ENCODE results near the gene SERP2. TPM values are rescaled to one million over a fixed set of nuclear protein-coding genes. Genes with fewer than 3 reads are reported as not detected.

Gene SERP2
- total RNA-seq, 1 donor from 2014 or later: 0.24 TPM

GRCh38 chr13:44403461-44404056, 29.9 kb downstream of the SERP2 start:
- no peaks in the 10 kb centered on the region for H3K9me3 Mint-ChIP-seq
- no peak for ATAC-seq (ENCODE audit: low read depth)
- no peaks in the 10 kb centered on the region for H3K36me3 Mint-ChIP-seq (ENCODE audit: low read depth)
- TF ChIP-seq, protein P1, sequence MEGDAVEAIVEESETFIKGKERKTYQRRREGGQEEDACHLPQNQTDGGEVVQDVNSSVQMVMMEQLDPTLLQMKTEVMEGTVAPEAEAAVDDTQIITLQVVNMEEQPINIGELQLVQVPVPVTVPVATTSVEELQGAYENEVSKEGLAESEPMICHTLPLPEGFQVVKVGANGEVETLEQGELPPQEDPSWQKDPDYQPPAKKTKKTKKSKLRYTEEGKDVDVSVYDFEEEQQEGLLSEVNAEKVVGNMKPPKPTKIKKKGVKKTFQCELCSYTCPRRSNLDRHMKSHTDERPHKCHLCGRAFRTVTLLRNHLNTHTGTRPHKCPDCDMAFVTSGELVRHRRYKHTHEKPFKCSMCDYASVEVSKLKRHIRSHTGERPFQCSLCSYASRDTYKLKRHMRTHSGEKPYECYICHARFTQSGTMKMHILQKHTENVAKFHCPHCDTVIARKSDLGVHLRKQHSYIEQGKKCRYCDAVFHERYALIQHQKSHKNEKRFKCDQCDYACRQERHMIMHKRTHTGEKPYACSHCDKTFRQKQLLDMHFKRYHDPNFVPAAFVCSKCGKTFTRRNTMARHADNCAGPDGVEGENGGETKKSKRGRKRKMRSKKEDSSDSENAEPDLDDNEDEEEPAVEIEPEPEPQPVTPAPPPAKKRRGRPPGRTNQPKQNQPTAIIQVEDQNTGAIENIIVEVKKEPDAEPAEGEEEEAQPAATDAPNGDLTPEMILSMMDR (IDR thresholded peaks at IDR 0.05): no peak
- ChIA-PET CTCF (no interaction called here), POLR2A (no interaction called here)
- intact Hi-C loops (cut with micrococcal nuclease): no loop called here
- no peak overlapping the region for H3K4me3 Mint-ChIP-seq
- H3K27ac Mint-ChIP-seq: no peak overlapping the region
- peaks cover 15% of the 10 kb centered on the region for H3K27me3 Mint-ChIP-seq
- no peak for DNase-seq
- H3K4me1 Mint-ChIP-seq: no peaks in the 10 kb centered on the region

DNA sequence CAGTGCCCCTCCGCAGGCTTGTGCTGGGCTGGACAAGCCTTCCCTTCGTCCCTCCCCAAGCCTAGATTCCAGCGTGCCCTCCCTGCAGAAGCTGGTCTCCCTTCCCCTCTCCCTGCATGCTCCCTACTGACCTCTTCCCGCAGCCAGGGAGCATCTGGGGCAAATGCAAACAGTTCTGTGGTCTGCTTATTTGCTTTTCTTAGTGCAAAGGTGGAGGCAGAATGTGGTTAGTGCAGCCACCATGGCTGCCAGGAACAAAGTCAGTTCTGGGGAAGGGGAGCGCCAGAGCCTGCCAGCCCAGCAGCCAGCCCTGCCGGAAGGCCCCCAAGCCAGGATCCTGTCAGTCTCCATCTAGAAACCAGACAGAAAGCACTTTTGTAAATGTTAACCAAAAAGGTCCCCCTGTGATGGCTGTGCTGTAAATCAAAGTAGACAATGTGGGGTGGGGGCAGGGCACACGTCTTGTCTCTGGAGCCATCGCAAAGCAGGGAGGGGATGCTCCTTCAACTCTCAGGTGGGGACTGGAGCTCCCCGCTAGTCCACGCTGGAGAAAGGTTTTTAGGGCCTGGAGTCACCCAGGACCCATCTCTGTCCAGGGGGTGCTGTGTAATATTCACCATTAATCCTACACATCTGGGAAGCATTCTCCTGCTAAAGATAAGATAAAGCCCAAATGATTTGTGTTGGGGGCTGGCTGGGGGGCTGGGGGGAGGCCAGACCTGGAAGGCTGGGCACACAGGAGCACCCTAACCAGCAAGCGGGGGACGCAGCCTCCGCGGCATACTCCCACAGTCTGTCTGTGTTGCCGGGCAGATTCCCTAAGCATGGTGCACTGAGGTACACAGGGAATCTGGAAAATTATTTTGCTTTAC, 30.9 kb downstream of the SERP2 start:
- peaks cover 17% of the 10 kb centered on the region for H3K27me3 Mint-ChIP-seq
- CTCF ChIA-PET: no interaction called here
- H3K4me1 Mint-ChIP-seq: no peaks in the 10 kb centered on the region
- intact Hi-C loops (cut with micrococcal nuclease): no loop called here
- TF ChIP-seq, protein P1 (IDR thresholded peaks at IDR 0.05): no peak
- no peak overlapping the region for H3K27ac Mint-ChIP-seq
- DNase-seq (no peak), ATAC-seq (ENCODE audit: low read depth) (no peak)
- no peaks in the 10 kb centered on the region for H3K9me3 Mint-ChIP-seq
- H3K36me3 Mint-ChIP-seq (ENCODE audit: low read depth): no peaks in the 10 kb centered on the region
- POLR2A ChIA-PET: no interaction called here
- H3K4me3 Mint-ChIP-seq: no peak overlapping the region

- no peak for DNase-seq
- CTCF ChIA-PET: no interaction called here
- no peaks in the 10 kb centered on the region for H3K4me1 Mint-ChIP-seq
- H3K4me3 Mint-ChIP-seq: no peak overlapping the region
- intact Hi-C loops (cut with micrococcal nuclease): no loop called here
- no peaks in the 10 kb centered on the region for H3K9me3 Mint-ChIP-seq
- H3K27ac Mint-ChIP-seq: no peak overlapping the region
- ATAC-seq (ENCODE audit: low read depth): no peak
- POLR2A ChIA-PET: no interaction called here
- TF ChIP-seq, protein P1 (IDR thresholded peaks at IDR 0.05): no peak
- no peaks in the 10 kb centered on the region for H3K36me3 Mint-ChIP-seq (ENCODE audit: low read depth)
- peaks cover 17% of the 10 kb centered on the region for H3K27me3 Mint-ChIP-seq
Measured at GRCh38 chr13:44406617-44407016, 33.0 kb downstream of the SERP2 start.

- no peak for ATAC-seq (ENCODE audit: low read depth)
- TF ChIP-seq, protein P1 (IDR thresholded peaks at IDR 0.05): no peak
- Mint-ChIP-seq H3K36me3 (ENCODE audit: low read depth) (no peaks in the 10 kb centered on the region), H3K27me3 (peaks cover 17% of the 10 kb centered on the region), H3K27ac (no peak overlapping the region), H3K4me3 (no peak overlapping the region), H3K4me1 (no peaks in the 10 kb centered on the region), H3K9me3 (no peaks in the 10 kb centered on the region)
- POLR2A ChIA-PET: no interaction called here
- intact Hi-C loops (cut with micrococcal nuclease): no loop called here
- CTCF ChIA-PET: no interaction called here
- no peak for DNase-seq
Measured at GRCh38 chr13:44407379-44407778, 33.8 kb downstream of the SERP2 start.

- TF ChIP-seq, protein P1 (IDR thresholded peaks at IDR 0.05): no peak
- H3K9me3 Mint-ChIP-seq: no peaks in the 10 kb centered on the region
- no peaks in the 10 kb centered on the region for H3K36me3 Mint-ChIP-seq (ENCODE audit: low read depth)
- ChIA-PET POLR2A (no interaction called here), CTCF (no interaction called here)
- no peak overlapping the region for H3K4me3 Mint-ChIP-seq
- DNase-seq: no peak
- H3K27ac Mint-ChIP-seq: no peak overlapping the region
- ATAC-seq (ENCODE audit: low read depth): no peak
- peaks cover 17% of the 10 kb centered on the region for H3K27me3 Mint-ChIP-seq
- intact Hi-C loops (cut with micrococcal nuclease): no loop called here
- no peaks in the 10 kb centered on the region for H3K4me1 Mint-ChIP-seq
Measured at GRCh38 chr13:44407891-44408290, 34.3 kb downstream of the SERP2 start.

Data from activated B cell treated with CpG ODN at 0.5 μM for 24 hours (primary cell).